ENCODE data around the gene MARK4.

GRCh38 chr19:45352471-45352870, 101.4 kb downstream of the MARK4 start:
- no peak for TF ChIP-seq CTCF (conservative IDR thresholded peaks at IDR 0.05; ENCODE audit: low read depth in 2 of 2)
- no peak for TF ChIP-seq JUNB (IDR thresholded peaks at IDR 0.05; ENCODE audit: unreplicated experiment)
- TF ChIP-seq EZH2 (IDR thresholded peaks at IDR 0.05; ENCODE audit: low read depth, unreplicated experiment) = no peak
- TF ChIP-seq POLR2AphosphoS5 (IDR thresholded peaks at IDR 0.05; ENCODE audit: low read depth) = no peak
- no peak for TF ChIP-seq REST (IDR thresholded peaks at IDR 0.05; ENCODE audit: unreplicated experiment)
- TF ChIP-seq ZNF114 (CRISPR knock-in tag; IDR thresholded peaks at IDR 0.05) = no peak
- TF ChIP-seq ZNF462 (CRISPR knock-in tag; IDR thresholded peaks at IDR 0.05) = no peak
- no peak for TF ChIP-seq CREB1 (CRISPR knock-in tag; IDR thresholded peaks at IDR 0.05; ENCODE audit: low read depth)
